Heart left ventricle (tissue), 16 donors: ENCODE measurements around the gene MYL11. TPM values are rescaled to one million over a fixed set of nuclear protein-coding genes. Genes with fewer than 3 reads are reported as not detected.

Source experiments
- ATAC-seq, 4 donors: fragments of 200-7000 bp; cut with Tn5 transposase; one replicate each; pipeline ENCODE4 v1.9.1; 2020 to 2022; ENCODE audit warnings: moderate library complexity in 4 of 4, mild to moderate bottlenecking in 3 of 4, moderate number of reproducible peaks in 1 of 4
- DNase-seq, 5 donors: peaks; one replicate each; pipeline ENCODE4 v3.0.0-alpha.2; 2020
- H3K27ac ChIP-seq, 12 donors: fragments of 200-600 bp; sonication (generic) in 4 of 12; one replicate each; pipeline versions ENCODE4 v1.5.0 to v1.8.0; 2016 to 2022; ENCODE audit warnings: mild to moderate bottlenecking in 2 of 12
- H3K27me3 ChIP-seq, 9 donors: fragments of 200-600 bp; sonication (generic) in 2 of 9; one replicate each; pipeline versions ENCODE4 v1.5.1 to v1.8.0; 2016 to 2022; ENCODE audit warnings: mild to moderate bottlenecking in 3 of 9
- H3K36me3 ChIP-seq, 9 donors: fragments of 200-600 bp; sonication (generic) in 2 of 9; one replicate each; pipeline versions ENCODE4 v1.5.0 to v1.8.0; 2018 to 2022; ENCODE audit warnings: mild to moderate bottlenecking in 2 of 9
- H3K4me1 ChIP-seq, 12 donors: fragments of 200-600 bp; sonication (generic) in 4 of 12; one replicate each; pipeline versions ENCODE4 v1.5.0 to v1.8.0; 2016 to 2022; ENCODE audit warnings: mild to moderate bottlenecking in 3 of 12
- H3K4me3 ChIP-seq, 12 donors: fragments of 200-600 bp; sonication (generic) in 4 of 12; one replicate each; pipeline versions ENCODE4 v1.5.0 to v1.8.0; 2017 to 2022; ENCODE audit warnings: mild to moderate bottlenecking in 9 of 12, moderate library complexity in 4 of 12
- H3K9me3 ChIP-seq, 12 donors: fragments of 200-600 bp; sonication (generic) in 4 of 12; one replicate each; pipeline versions ENCODE4 v1.5.0 to v1.8.0; 2016 to 2022; ENCODE audit warnings: mild to moderate bottlenecking in 1 of 12
- POLR2A ChIP-seq, 2 donors: fragments of 450-650 bp; IDR thresholded peaks; one replicate each; pipeline ENCODE4 v1.6.1; 2017; ENCODE audit warnings: antibody characterized with exemption in 2 of 2, mild to moderate bottlenecking in 2 of 2, moderate library complexity in 2 of 2
- WGBS, 4 donors: extraction: QIAGEN DNeasy Blood & Tissue Kit in 2 of 4; methylation state at CpG; one replicate each; pipeline versions ENCODE4 v1.1.5 to v1.1.7; 2013 to 2018; 5-methylcytosine and 5-hydroxymethylcytosine counted together
- intact Hi-C, 10 donors: fragments of 100-400 bp; cut with DNase I; formaldehyde crosslinking; loops; one replicate each; pipeline versions ENCODE4 v1.11.1 to v1.14.2; 2022
- polyA plus RNA-seq, 2 donors: library from polyadenylated mRNA; stranded (reverse); fragments of 200-250 nt; gene quantifications; one replicate each; pipeline ENCODE4 v1.2.3, GENCODE V29; 2013
- total RNA-seq, 9 donors: library from RNA; depleted of rRNA in 2 of 9; stranded (reverse); fragments of >200 nt in 2 of 9; fragmentation: NEBNext Ultra II Directional in 3 of 9; extraction: Animal tissue kit (Norgen Biotek cat#: 25700) in 3 of 9; gene quantifications; one replicate each; pipeline versions ENCODE4 v1.1.0 to v1.2.4, GENCODE V29; 2016 to 2023
- TF ChIP-seq, protein P1 (sequence below), 12 donors: fragments of 200-600 bp; sonication (generic) in 4 of 12; IDR thresholded peaks; one replicate each; pipeline versions ENCODE4 v1.5.0 to v1.8.0; 2018 to 2022; ENCODE audit warnings: antibody characterized with exemption in 12 of 12, mild to moderate bottlenecking in 5 of 12
- donor health status: ischemic (EF 13 %, LVEDD 7.1; RV severe dilation, severe dysfunction).
- donor health status: healthy with polysubstance abuse.
- donor health status: DM: no; HTN: yes; CAD: no.
- donor health status: DM: no; HTN: no; CAD: no.
- donor health status: ischemic (EF 25% LVEDD 6.9; RV normal size, moderate dysfunction).
- donor health status: ischemic (EF 25% LVEDD 5.7; RV mildly dilated, moderate dysfunction).
- donor health status: healthy.
- donor health status: DM: yes; HTN: yes; CAD: no.
- donor health status: ischemic (EF 35%, LVEDD 5.7; RV mildly dilated, moderate dysfunction).
- donor health status: nonischemic (EF 11% LVEDD 7.7; RV severe dilation, severe dysfunction).
- donor health status: DM: yes; HTN: yes; CAD: no.
- donor health status: PGD.
- donor health status: ischemic (EF 29% LVEDD 5.4; RV normal size, mild dysfunction).
- donor health status: nonischemic (EF 23%, LVEDD 6.1; RV moderate dilation, normal function).

Gene MYL11
- total and polyA plus RNA-seq, 11 donors, result not detected

DNA sequence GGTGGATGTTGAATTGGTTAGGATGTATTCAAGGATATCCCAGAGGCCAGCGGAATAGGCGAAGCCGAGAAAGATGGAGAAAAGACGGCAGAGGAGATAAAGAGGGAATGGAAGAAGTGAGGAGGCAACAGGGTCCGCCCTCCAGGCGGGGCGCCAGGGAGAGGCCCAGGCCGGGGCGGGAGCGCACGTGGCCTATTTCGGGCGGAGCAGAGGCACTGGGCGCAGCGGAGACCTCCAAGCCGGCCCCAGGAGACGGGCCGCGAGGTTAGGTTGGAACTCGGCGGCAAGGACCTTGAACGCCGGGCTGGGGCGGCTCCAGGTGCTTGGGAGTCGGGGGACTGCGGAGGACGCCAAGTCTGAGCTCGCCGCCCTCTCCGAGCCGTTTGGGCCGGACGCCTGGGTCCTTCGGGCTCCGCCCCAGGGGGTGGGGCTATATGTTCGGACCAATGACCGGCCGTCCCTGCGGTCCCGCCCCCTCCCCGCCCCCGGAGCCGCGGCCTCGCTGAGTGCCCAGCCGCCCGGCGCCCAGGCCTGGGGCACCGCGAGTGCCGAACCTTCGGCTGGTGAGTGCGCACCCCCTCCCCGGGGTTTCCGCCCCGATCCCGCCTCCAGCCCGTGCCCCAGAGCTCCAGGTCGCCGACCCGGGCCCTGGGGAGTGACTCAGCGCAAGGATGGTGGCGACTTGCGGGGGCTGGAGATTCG is 32.7 kb downstream of the MYL11 start, which contains the start of gene ZNF771:
TSS of gene ZNF771 (plus strand) at position 505 of the 702 bp plus-strand sequence. CDS start 448 bp downstream, outside the sequence.
- Histone ChIP-seq H3K27me3 (no peaks in the 10 kb centered on the region), H3K4me1 (peaks cover 0 to 33% (median 17%) of the 10 kb centered on the region in 12 donors), H3K9me3 (no peaks in the 10 kb centered on the region), H3K4me3 (peak within 1 kb of the TSS; percentile 54 to 96 (median 76)), H3K36me3 (peaks cover 0 to 13% (median 8%) of the 10 kb centered on the region in 9 donors), H3K27ac (peak within 1 kb of the TSS; percentile 61 to 93 (median 85))
- DNase-seq, result peak; percentile 94 to 97 (median 94)
- TF ChIP-seq, protein P1, sequence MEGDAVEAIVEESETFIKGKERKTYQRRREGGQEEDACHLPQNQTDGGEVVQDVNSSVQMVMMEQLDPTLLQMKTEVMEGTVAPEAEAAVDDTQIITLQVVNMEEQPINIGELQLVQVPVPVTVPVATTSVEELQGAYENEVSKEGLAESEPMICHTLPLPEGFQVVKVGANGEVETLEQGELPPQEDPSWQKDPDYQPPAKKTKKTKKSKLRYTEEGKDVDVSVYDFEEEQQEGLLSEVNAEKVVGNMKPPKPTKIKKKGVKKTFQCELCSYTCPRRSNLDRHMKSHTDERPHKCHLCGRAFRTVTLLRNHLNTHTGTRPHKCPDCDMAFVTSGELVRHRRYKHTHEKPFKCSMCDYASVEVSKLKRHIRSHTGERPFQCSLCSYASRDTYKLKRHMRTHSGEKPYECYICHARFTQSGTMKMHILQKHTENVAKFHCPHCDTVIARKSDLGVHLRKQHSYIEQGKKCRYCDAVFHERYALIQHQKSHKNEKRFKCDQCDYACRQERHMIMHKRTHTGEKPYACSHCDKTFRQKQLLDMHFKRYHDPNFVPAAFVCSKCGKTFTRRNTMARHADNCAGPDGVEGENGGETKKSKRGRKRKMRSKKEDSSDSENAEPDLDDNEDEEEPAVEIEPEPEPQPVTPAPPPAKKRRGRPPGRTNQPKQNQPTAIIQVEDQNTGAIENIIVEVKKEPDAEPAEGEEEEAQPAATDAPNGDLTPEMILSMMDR (IDR thresholded peaks at IDR 0.05), result peak in 3 of 12 donors; percentile 15 to 18 (median 15)
- peak in 1 of 2 donors; percentile 59 for TF ChIP-seq POLR2A (IDR thresholded peaks at IDR 0.05)
- ATAC-seq, result peak; percentile 83 to 97 (median 96)
- intact Hi-C loops, result loop anchor here in 4 of 10 donors (2.0 to 10.0 kb wide), 6 partner anchors 28 to 335 kb away; partner anchors contain the start of genes TBX6 (in 2 of the 4) and YPEL3 (in 1 of the 4)
- 0 to 1% (median 0%) methylated on average over 25 to 65 of the region's 65 CpGs for WGBS, 4 donors

DNA sequence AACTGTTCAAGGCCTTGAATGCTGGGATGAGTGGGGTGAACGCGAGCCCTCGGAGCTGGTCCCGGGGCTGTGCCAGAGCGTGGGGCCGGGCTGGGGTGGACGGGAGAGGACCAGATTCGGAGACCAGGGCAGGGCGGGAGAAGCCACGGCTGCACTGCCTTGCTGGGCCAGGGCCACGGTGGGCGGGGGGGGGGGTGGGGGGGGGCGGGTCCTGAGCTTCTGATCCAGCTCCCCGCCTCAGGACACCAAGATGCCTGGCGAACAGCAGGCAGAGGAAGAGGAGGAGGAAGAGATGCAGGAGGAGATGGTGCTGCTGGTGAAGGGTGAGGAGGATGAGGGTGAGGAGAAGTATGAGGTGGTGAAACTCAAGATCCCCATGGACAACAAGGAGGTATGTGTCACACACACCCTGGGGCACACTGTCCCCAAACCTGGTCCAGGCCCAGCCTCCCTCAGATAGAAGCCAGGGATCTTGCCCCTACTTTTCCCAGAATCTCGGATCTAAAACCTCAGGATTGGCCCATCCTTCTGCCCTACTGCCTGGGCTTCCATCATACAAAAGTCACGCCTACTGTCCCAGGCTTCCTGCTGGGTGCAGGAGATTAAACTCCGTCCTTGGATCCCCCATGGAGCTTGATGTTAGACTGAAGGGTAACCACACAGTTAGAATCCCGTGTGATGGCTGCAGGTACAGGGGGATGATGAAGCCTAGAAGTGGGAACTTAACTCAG is 33.4 kb downstream of the MYL11 start:
- peak in 1 of 5 donors; percentile 54 for DNase-seq
- ATAC-seq, result peak; percentile 2 to 57 (median 18)
- Histone ChIP-seq H3K9me3 (no peaks in the 10 kb centered on the region), H3K27ac (peak overlapping the region; percentile 61 to 93 (median 85)), H3K4me1 (peaks cover 0 to 33% (median 17%) of the 10 kb centered on the region in 12 donors), H3K4me3 (peak overlapping the region; percentile 54 to 96 (median 76)), H3K27me3 (no peaks in the 10 kb centered on the region), H3K36me3 (peaks cover 0 to 21% (median 12%) of the 10 kb centered on the region in 9 donors)
- 13 to 15% (median 15%) methylated on average over 16 to 19 of the region's 19 CpGs for WGBS, 4 donors
- TF ChIP-seq, protein P1 (IDR thresholded peaks at IDR 0.05), result no peak
- TF ChIP-seq POLR2A (IDR thresholded peaks at IDR 0.05), result no peak
- intact Hi-C loops, result loop anchor here in 4 of 10 donors (2.0 to 10.0 kb wide), 6 partner anchors 29 to 336 kb away; partner anchors contain the start of genes TBX6 (in 2 of the 4) and YPEL3 (in 1 of the 4)

DNA sequence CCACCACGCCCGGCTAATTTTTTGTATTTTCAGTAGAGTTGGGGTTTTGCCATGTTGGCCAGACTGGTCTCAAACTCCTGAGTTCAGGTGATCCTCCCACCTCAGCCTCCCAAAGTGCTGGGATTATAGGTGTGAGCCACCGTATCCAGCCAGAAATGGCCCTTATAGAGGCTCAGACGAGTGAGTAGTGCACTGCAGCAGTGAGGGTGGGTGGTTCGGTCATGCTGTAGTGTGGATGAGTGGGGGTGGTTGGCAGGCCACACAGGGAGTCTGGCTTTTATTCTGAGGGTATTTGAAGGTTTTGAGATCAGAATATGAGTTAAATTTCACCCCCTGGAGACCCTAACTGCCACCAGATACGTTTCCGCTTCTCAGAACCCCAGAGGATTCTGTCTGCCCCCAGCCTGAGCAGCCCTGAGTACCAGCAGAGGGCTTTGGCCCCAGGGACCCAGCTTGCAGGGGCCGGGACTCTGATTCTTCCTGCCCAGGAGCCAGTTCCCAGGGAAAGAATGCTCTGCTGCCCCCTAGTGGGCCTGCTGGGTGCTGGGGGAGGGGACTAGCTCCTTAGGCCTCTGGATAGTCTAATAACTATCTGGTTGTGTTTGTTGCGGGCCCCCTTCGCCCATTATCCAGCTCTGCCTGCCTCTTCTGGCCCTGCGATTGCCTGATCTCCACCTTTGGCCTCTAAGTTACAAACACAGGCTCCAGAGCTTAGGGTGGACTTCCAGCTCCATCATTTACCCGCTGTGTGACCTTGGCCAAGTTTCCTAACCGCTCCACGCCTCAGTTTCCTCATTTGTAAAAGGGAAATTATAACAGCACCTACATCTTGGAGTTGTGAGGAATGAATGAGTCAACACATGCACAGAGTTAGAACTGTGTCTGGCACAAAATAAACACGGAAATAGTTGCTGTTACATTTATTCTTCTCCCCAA is 34.8 kb downstream of the MYL11 start:
- ATAC-seq, result peak; percentile 66 to 82 (median 74)
- H3K27ac ChIP-seq, result peak overlapping the region in 9 of 12 donors; percentile 0 to 50 (median 38)
- H3K4me3 ChIP-seq, result peak overlapping the region in 3 of 12 donors; percentile 0 to 16 (median 13)
- H3K36me3 ChIP-seq, result peaks cover 0 to 34% (median 20%) of the 10 kb centered on the region in 9 donors
- no peak for TF ChIP-seq POLR2A (IDR thresholded peaks at IDR 0.05)
- TF ChIP-seq, protein P1 (IDR thresholded peaks at IDR 0.05), result peak; percentile 92 to 98 (median 96)
- 40 to 47% (median 42%) methylated on average over 14 to 15 of the region's 15 CpGs for WGBS, 4 donors
- H3K4me1 ChIP-seq, result peaks cover 0 to 36% (median 17%) of the 10 kb centered on the region in 12 donors
- H3K9me3 ChIP-seq, result no peaks in the 10 kb centered on the region
- intact Hi-C loops, result loop anchor here in 7 of 10 donors (5.0 to 10.0 kb wide), 8 partner anchors 42 to 345 kb away; partner anchors contain the start of genes TBX6 (in 4 of the 7), YPEL3 (in 3 of the 7), ALDOA (in 2 of the 7) and MAPK3 (in 2 of the 7)
- H3K27me3 ChIP-seq, result no peaks in the 10 kb centered on the region
- peak; percentile 89 to 94 (median 90) for DNase-seq
